Stimulated activated CD4-positive, alpha-beta T cell treated with anti-CD3 and anti-CD28 coated beads, TNF-alpha, amount 100 ng/mL, for 1 hour (primary cell): Measurements from ENCODE around the gene CCR2.

Experiments used
- DNase-seq, 3 donors: peaks; one replicate each; pipeline ENCODE4 v3.0.0-alpha.2; 2020; ENCODE audit warnings: low read depth in 3 of 3, low spot score in 1 of 3

Gene CCR2

GRCh38 chr3:46354478-46354877 is 567 bp downstream of the CCR2 start:
- no peak for DNase-seq

- no peak for DNase-seq
Observed at GRCh38 chr3:46354984-46355383, 1.1 kb downstream of the CCR2 start.

GRCh38 chr3:46356276-46356675 is 2.4 kb downstream of the CCR2 start:
- DNase-seq: no peak

DNA sequence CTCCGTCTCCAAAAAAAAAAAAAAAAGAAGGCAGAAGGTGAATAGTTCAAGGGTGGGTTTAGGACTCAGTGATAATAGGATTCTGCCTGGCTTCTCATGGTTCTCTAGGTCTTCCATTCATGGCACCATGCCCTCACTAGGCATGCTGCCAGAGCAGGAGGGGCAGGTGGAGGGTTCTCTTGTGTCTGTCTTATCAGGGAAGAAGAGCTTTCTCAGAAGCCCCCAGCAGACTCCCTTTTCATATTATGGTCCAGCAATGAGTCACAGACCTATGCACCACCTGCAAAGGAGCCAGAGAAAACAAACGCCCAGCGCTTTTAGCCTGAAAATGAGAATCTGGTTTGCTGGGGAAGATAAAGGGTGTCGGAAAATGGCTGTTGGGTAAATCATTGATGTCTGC is 3.0 kb downstream of the CCR2 start:
- no peak for DNase-seq

DNA sequence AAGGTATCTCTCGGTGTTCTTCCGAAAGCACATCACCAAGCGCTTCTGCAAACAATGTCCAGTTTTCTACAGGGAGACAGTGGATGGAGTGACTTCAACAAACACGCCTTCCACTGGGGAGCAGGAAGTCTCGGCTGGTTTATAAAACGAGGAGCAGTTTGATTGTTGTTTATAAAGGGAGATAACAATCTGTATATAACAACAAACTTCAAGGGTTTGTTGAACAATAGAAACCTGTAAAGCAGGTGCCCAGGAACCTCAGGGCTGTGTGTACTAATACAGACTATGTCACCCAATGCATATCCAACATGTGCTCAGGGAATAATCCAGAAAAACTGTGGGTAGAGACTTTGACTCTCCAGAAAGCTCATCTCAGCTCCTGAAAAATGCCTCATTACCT is 4.6 kb downstream of the CCR2 start:
- DNase-seq: no peak

DNA sequence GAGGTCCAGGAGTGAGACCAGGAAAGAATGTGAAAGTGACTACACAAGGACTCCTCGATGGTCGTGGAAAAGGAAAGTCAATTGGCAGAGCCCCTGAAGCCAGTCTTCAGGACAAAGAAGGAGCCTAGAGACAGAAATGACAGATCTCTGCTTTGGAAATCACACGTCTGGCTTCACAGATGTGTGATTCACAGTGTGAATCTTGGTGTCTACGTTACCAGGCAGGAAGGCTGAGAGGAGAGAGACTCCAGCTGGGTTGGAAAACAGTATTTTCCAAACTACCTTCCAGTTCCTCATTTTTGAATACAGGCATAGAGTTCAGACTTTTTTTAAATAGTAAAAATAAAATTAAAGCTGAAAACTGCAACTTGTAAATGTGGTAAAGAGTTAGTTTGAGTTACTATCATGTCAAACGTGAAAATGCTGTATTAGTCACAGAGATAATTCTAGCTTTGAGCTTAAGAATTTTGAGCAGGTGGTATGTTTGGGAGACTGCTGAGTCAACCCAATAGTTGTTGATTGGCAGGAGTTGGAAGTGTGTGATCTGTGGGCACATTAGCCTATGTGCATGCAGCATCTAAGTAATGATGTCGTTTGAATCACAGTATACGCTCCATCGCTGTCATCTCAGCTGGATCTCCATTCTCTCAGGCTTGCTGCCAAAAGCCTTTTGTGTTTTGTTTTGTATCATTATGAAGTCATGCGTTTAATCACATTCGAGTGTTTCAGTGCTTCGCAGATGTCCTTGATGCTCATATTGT is 6.0 kb downstream of the CCR2 start:
- DNase-seq: no peak

GRCh38 chr3:46360907-46361306 is 7.0 kb downstream of the CCR2 start:
- no peak for DNase-seq

DNA sequence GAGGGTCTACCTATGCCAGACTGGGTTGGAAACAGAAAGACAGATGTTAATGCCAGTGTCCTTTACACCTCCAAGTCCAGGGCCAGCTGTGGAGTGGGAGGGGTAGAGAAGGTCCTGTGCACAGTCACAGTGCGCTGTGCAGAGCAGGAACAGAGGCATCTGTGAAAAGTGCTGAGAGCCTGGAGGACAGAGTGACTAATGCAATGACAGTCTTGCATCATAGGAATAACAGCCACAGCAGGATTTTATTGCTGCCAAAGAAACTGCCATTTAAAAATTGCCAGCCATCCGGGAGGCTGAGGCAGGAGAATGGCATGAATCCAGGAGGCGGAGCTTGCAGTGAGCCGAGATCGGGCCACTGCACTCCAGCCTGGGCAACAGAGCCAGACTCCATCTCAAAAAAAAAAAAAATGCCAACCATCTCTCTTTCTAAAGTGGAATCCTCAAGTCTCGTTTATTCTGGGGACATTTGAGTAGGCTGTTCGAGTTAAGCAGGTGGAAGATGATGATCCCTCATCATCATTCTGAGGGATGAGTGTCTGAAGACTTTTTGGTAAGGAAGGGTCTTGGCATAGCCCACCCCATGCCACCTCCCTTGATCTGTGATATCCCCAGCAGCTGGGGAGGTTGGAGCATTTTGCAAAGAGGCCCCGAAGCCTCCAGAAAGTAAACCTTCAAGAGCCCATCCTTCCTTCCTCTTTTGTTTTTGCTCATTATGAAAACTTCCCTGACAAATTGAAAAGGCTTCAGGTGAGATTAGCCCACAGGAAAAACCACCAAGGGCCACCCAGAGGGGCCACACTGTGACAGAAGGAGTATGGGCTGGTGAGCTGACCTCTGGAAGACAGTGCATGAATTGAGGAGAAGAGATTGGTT is 7.7 kb downstream of the CCR2 start:
- DNase-seq: no peak

GRCh38 chr3:46365041-46365440 is 11.1 kb downstream of the CCR2 start:
- DNase-seq: no peak

DNA sequence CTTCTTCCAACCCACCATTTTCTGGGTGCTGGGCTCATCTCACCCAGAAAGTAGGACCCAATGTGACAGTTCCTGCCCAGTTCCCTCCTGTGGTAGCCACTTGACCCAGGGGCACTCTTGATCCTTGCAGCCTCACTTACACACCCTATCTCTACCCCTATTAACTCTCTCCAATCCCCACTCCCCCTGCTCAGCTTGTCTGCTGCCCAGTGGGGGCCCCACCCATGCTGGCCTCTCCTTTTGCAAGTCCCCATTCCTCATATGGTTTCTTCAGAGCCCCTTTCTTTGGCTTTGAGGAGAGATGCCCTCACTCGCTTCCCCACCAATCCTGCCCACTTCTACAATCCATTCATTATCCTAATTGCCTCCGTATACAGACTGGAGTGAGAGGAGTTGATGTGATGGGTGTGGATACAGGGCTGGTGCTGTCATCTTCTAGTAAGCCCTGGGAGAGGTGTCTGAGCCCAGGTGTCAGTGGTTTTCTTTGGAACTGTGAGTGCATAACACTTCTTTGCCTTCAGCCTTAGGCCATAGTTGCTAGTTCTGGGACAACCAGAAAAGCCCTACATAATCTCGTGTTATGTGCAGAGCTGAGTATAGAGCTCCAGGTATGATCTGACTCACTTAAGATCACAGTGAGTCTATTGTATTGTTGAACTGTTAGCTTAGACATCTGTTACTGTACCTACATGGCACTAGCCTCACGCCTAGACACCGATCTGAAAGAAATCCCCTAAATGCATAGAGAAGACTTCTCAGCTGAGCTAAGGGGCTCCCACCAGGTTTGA is 12.0 kb downstream of the CCR2 start:
- DNase-seq: no peak

GRCh38 chr3:46367811-46368210 is 13.9 kb downstream of the CCR2 start:
- no peak for DNase-seq

- peak; percentile 20 to 37 (median 34) for DNase-seq
Observed at GRCh38 chr3:46368569-46368968, 14.7 kb downstream of the CCR2 start.

DNA sequence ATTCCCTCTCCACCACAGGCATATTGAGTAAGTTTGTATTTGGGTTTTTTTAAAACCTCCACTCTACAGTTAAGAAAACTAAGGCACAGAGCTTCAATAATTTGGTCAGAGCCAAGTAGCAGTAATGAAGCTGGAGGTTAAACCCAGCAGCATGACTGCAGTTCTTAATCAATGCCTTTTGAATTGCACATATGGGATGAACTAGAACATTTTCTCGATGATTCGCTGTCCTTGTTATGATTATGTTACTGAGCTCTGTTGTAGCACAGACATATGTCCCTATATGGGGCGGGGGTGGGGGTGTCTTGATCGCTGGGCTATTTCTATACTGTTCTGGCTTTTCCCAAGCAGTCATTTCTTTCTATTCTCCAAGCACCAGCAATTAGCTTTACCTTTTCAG is 15.2 kb downstream of the CCR2 start:
- no peak for DNase-seq

- DNase-seq: no peak
Observed at GRCh38 chr3:46369675-46370132, 15.8 kb downstream of the CCR2 start.

DNA sequence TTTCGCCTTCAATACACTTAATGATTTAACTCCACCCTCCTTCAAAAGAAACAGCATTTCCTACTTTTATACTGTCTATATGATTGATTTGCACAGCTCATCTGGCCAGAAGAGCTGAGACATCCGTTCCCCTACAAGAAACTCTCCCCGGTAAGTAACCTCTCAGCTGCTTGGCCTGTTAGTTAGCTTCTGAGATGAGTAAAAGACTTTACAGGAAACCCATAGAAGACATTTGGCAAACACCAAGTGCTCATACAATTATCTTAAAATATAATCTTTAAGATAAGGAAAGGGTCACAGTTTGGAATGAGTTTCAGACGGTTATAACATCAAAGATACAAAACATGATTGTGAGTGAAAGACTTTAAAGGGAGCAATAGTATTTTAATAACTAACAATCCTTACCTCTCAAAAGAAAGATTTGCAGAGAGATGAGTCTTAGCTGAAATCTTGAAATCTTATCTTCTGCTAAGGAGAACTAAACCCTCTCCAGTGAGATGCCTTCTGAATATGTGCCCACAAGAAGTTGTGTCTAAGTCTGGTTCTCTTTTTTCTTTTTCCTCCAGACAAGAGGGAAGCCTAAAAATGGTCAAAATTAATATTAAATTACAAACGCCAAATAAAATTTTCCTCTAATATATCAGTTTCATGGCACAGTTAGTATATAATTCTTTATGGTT is 17.1 kb downstream of the CCR2 start, which contains the start of gene CCR5:
TSS of gene CCR5 (plus strand) at position 108 of the 680 bp plus-strand sequence. CDS start 1,957 bp downstream, outside the sequence.
- DNase-seq: no peak

DNA sequence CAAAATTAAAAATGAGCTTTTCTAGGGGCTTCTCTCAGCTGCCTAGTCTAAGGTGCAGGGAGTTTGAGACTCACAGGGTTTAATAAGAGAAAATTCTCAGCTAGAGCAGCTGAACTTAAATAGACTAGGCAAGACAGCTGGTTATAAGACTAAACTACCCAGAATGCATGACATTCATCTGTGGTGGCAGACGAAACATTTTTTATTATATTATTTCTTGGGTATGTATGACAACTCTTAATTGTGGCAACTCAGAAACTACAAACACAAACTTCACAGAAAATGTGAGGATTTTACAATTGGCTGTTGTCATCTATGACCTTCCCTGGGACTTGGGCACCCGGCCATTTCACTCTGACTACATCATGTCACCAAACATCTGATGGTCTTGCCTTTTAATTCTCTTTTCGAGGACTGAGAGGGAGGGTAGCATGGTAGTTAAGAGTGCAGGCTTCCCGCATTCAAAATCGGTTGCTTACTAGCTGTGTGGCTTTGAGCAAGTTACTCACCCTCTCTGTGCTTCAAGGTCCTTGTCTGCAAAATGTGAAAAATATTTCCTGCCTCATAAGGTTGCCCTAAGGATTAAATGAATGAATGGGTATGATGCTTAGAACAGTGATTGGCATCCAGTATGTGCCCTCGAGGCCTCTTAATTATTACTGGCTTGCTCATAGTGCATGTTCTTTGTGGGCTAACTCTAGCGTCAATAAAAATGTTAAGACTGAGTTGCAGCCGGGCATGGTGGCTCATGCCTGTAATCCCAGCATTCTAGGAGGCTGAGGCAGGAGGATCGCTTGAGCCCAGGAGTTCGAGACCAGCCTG is 17.8 kb downstream of the CCR2 start:
- no peak for DNase-seq

DNA sequence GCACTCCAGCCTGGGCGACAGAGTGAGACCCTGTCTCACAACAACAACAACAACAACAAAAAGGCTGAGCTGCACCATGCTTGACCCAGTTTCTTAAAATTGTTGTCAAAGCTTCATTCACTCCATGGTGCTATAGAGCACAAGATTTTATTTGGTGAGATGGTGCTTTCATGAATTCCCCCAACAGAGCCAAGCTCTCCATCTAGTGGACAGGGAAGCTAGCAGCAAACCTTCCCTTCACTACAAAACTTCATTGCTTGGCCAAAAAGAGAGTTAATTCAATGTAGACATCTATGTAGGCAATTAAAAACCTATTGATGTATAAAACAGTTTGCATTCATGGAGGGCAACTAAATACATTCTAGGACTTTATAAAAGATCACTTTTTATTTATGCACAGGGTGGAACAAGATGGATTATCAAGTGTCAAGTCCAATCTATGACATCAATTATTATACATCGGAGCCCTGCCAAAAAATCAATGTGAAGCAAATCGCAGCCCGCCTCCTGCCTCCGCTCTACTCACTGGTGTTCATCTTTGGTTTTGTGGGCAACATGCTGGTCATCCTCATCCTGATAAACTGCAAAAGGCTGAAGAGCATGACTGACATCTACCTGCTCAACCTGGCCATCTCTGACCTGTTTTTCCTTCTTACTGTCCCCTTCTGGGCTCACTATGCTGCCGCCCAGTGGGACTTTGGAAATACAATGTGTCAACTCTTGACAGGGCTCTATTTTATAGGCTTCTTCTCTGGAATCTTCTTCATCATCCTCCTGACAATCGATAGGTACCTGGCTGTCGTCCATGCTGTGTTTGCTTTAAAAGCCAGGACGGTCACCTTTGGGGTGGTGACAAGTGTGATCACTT is 18.8 kb downstream of the CCR2 start:
- DNase-seq: no peak

GRCh38 chr3:46374755-46375154 is 20.8 kb downstream of the CCR2 start:
- no peak for DNase-seq

- no peak for DNase-seq
Observed at GRCh38 chr3:46375218-46375617, 21.3 kb downstream of the CCR2 start.
